Caco-2 (cell line): ENCODE results near the gene MON1A. TPM values are rescaled to one million over a fixed set of nuclear protein-coding genes. Genes with fewer than 3 reads are reported as not detected.

Experiments used
- BruUV-seq: library from RNA; stranded (reverse); fragments of 400-500 nt; replicated peaks from 2 replicates; lab custom pipeline; 2021; lab: Mats Ljungman, UMichigan
- CTCF ChIA-PET: fragments of 300-600 bp; sonication (Branson Sonifier 250); formaldehyde crosslinking; loops from one replicate; lab custom pipeline; 2022; ENCODE audit warnings: antibody characterized with exemption; lab: Charles Lee
- POLR2A ChIA-PET: fragments of 300-600 bp; sonication (Branson Sonifier 250); formaldehyde crosslinking; loops from one replicate; lab custom pipeline; 2022; ENCODE audit warnings: antibody characterized with exemption; lab: Charles Lee
- DNase-seq, 2 experiments: peaks; one replicate each; pipeline versions ENCODE4 v3.0.0 to v3.0.0-alpha.2; 2020 to 2022
- H3K27me3 ChIP-seq: replicated peaks from 2 replicates; pipeline ENCODE4 v1.6.0; 2011; ENCODE audit warnings: low read length; ENCODE audit not compliant: control insufficient read depth, insufficient read depth
- H3K36me3 ChIP-seq: 2 replicates; pipeline ENCODE4 v1.5.1; 2011; ENCODE audit warnings: low read length; ENCODE audit not compliant: control insufficient read depth, insufficient read depth
- H3K4me1 ChIP-seq: fragments of 250-450 bp; sonication (Bioruptor Pico); 2 replicates; pipeline ENCODE4 v1.5.1; 2020; ENCODE audit warnings: mild to moderate bottlenecking
- H3K4me3 ChIP-seq: 2 replicates; pipeline ENCODE4 v1.5.1; 2011; ENCODE audit warnings: low read depth, mild to moderate bottlenecking, control low read depth, low read length
- H3K9me3 ChIP-seq: fragments of 250-450 bp; sonication (Bioruptor Pico); 2 replicates; pipeline ENCODE4 v1.5.1; 2020; ENCODE audit warnings: mild to moderate bottlenecking, moderate library complexity
- H3K27ac Mint-ChIP-seq: one replicate; pipeline ENCODE4 v1.8.0; 2022; ENCODE audit warnings: mixed read lengths; ENCODE audit not compliant: unreplicated experiment
- H3K27me3 Mint-ChIP-seq: one replicate; pipeline ENCODE4 v1.8.0; 2022; ENCODE audit warnings: mixed read lengths; ENCODE audit not compliant: insufficient read depth, unreplicated experiment
- H3K36me3 Mint-ChIP-seq: one replicate; pipeline ENCODE4 v1.8.0; 2022; ENCODE audit warnings: mild to moderate bottlenecking, mixed read lengths; ENCODE audit not compliant: insufficient read depth, unreplicated experiment
- H3K4me1 Mint-ChIP-seq: one replicate; pipeline ENCODE4 v1.8.0; 2022; ENCODE audit warnings: low read depth, mixed read lengths; ENCODE audit not compliant: unreplicated experiment
- H3K4me3 Mint-ChIP-seq: one replicate; pipeline ENCODE4 v1.8.0; 2022; ENCODE audit warnings: mild to moderate bottlenecking, moderate library complexity, mixed read lengths; ENCODE audit not compliant: unreplicated experiment
- H3K9me3 Mint-ChIP-seq: one replicate; pipeline ENCODE4 v1.8.0; 2022; ENCODE audit warnings: mixed read lengths; ENCODE audit not compliant: unreplicated experiment
- CTCF ChIP-seq, 2 experiments: fragments of 200-600 bp in 1 of 2; IDR thresholded peaks; 1 replicate in 1 of 2; 2 replicates in 1 of 2; pipeline versions ENCODE4 v1.5.1 to v1.8.0; 2011 to 2022; ENCODE audit warnings: antibody characterized with exemption in 1 of 2, control low read depth in 1 of 2, inconsistent platforms in 1 of 2, low read depth in 1 of 2, low read length in 1 of 2, mild to moderate bottlenecking in 1 of 2, moderate library complexity in 1 of 2; ENCODE audit not compliant: insufficient read depth in 1 of 2, severe bottlenecking in 1 of 2, unreplicated experiment in 1 of 2
- intact Hi-C: fragments of 100-400 bp; cut with micrococcal nuclease; formaldehyde crosslinking; loops from one replicate; pipeline ENCODE4 v1.10.0; 2022; ENCODE audit not compliant: unreplicated experiment
- total RNA-seq: library from RNA; stranded (reverse); gene quantifications from 2 replicates; pipeline ENCODE4 v1.2.3, GENCODE V29; 2022

MON1A gene
- total RNA-seq, 1 experiment from 2014 or later: 7.7 TPM

- H3K4me3 Mint-ChIP-seq: no peak overlapping the region
- no peak for DNase-seq
- BruUV-seq: no TSS peak
- Histone ChIP-seq H3K9me3 (no peaks in the 10 kb centered on the region), H3K27me3 (no peaks in the 10 kb centered on the region), H3K4me1 (peaks cover 7% of the 10 kb centered on the region), H3K36me3 (no peaks in the 10 kb centered on the region; the same call in 1 of the 2 replicates), H3K4me3 (no peak overlapping the region)
- ChIA-PET POLR2A (no interaction called here), CTCF (no interaction called here)
- no peaks in the 10 kb centered on the region for H3K36me3 Mint-ChIP-seq
- H3K27me3 Mint-ChIP-seq: no peaks in the 10 kb centered on the region
- no peak for TF ChIP-seq CTCF (IDR thresholded peaks at IDR 0.05; ENCODE audit: insufficient read depth in 1 of 2, low read depth in 1 of 2, low read length in 1 of 2, severe bottlenecking in 1 of 2, unreplicated experiment in 1 of 2)
- no peak overlapping the region for H3K27ac Mint-ChIP-seq
- no peaks in the 10 kb centered on the region for H3K4me1 Mint-ChIP-seq
- intact Hi-C loops: no loop called here
- H3K9me3 Mint-ChIP-seq: no peaks in the 10 kb centered on the region
Observed at GRCh38 chr3:49895791-49896190, 33.8 kb downstream of the MON1A start.

GRCh38 chr3:49889296-49889695 is 40.3 kb downstream of the MON1A start:
- no peak for TF ChIP-seq CTCF (IDR thresholded peaks at IDR 0.05; ENCODE audit: insufficient read depth in 1 of 2, low read depth in 1 of 2, low read length in 1 of 2, severe bottlenecking in 1 of 2, unreplicated experiment in 1 of 2)
- H3K4me1 ChIP-seq: no peaks in the 10 kb centered on the region
- Mint-ChIP-seq H3K9me3 (no peaks in the 10 kb centered on the region), H3K27ac (no peak overlapping the region), H3K4me3 (no peak overlapping the region), H3K27me3 (no peaks in the 10 kb centered on the region), H3K4me1 (no peaks in the 10 kb centered on the region), H3K36me3 (peaks cover 5% of the 10 kb centered on the region)
- intact Hi-C loops: no loop called here
- DNase-seq: no peak
- no peaks in the 10 kb centered on the region for H3K9me3 ChIP-seq
- no peaks in the 10 kb centered on the region for H3K27me3 ChIP-seq
- no peak overlapping the region for H3K4me3 ChIP-seq
- CTCF ChIA-PET: no interaction called here
- POLR2A ChIA-PET: no interaction called here
- BruUV-seq: no TSS peak
- H3K36me3 ChIP-seq: no peaks in the 10 kb centered on the region

GRCh38 chr3:49886922-49887265 is 42.7 kb downstream of the MON1A start:
- H3K9me3 Mint-ChIP-seq: no peaks in the 10 kb centered on the region
- H3K27me3 ChIP-seq: no peaks in the 10 kb centered on the region
- peaks cover 5% of the 10 kb centered on the region for H3K36me3 Mint-ChIP-seq
- H3K36me3 ChIP-seq: no peaks in the 10 kb centered on the region
- no TSS peak for BruUV-seq
- H3K27ac Mint-ChIP-seq: no peak overlapping the region
- CTCF ChIA-PET: no interaction called here
- no peak overlapping the region for H3K4me3 Mint-ChIP-seq
- no peaks in the 10 kb centered on the region for H3K9me3 ChIP-seq
- H3K4me1 ChIP-seq: peaks cover 6% of the 10 kb centered on the region; the same call in 1 of the 2 replicates
- no peaks in the 10 kb centered on the region for H3K27me3 Mint-ChIP-seq
- H3K4me3 ChIP-seq: no peak overlapping the region
- H3K4me1 Mint-ChIP-seq: peaks cover 2% of the 10 kb centered on the region
- TF ChIP-seq CTCF (IDR thresholded peaks at IDR 0.05; ENCODE audit: insufficient read depth in 1 of 2, low read depth in 1 of 2, low read length in 1 of 2, severe bottlenecking in 1 of 2, unreplicated experiment in 1 of 2): no peak
- intact Hi-C loops: no loop called here
- POLR2A ChIA-PET: no interaction called here
- no peak for DNase-seq
